ENCODE data around the gene STN1. TPM values are rescaled to one million over a fixed set of nuclear protein-coding genes. Genes with fewer than 3 reads are reported as not detected.

The STN1 gene
- polyA plus RNA-seq, 1 donor = 13.4 TPM

GRCh38 chr10:103854686-103855391 is 63.1 kb downstream of the STN1 start:
- H3K27ac ChIP-seq (ENCODE audit: low read length) = peak overlapping the region; percentile 59
- peak in 1 of 2 donors; percentile 55 for DNase-seq
- H3K27me3 ChIP-seq (ENCODE audit: control insufficient read depth, insufficient read depth, low read length) = no peaks in the 10 kb centered on the region
- H3K4me1 ChIP-seq (ENCODE audit: control insufficient read depth, insufficient read depth, low read length) = peaks cover 38% of the 10 kb centered on the region
- no peaks in the 10 kb centered on the region for H3K36me3 ChIP-seq (ENCODE audit: control insufficient read depth, insufficient read depth, low read length)
- no CpG with 5 or more reads among the region's 53 CpGs for WGBS (ENCODE audit: insufficient coverage, low lambda C conversion rate)
- H3K9me3 ChIP-seq (ENCODE audit: control insufficient read depth, low read depth, low read length) = no peaks in the 10 kb centered on the region
- H3K4me3 ChIP-seq (ENCODE audit: low read length) = peak overlapping the region; percentile 89

GRCh38 chr10:103854265-103854685 is 63.7 kb downstream of the STN1 start:
- peak in 1 of 2 donors; percentile 73 for DNase-seq
- peak overlapping the region; percentile 89 for H3K4me3 ChIP-seq (ENCODE audit: low read length)
- no peaks in the 10 kb centered on the region for H3K27me3 ChIP-seq (ENCODE audit: control insufficient read depth, insufficient read depth, low read length)
- peak overlapping the region; percentile 59 for H3K27ac ChIP-seq (ENCODE audit: low read length)
- 10% methylated on average over 2 of the region's 13 CpGs for WGBS (ENCODE audit: insufficient coverage, low lambda C conversion rate)
- no peaks in the 10 kb centered on the region for H3K9me3 ChIP-seq (ENCODE audit: control insufficient read depth, low read depth, low read length)
- H3K4me1 ChIP-seq (ENCODE audit: control insufficient read depth, insufficient read depth, low read length) = peaks cover 38% of the 10 kb centered on the region
- H3K36me3 ChIP-seq (ENCODE audit: control insufficient read depth, insufficient read depth, low read length) = no peaks in the 10 kb centered on the region

DNA sequence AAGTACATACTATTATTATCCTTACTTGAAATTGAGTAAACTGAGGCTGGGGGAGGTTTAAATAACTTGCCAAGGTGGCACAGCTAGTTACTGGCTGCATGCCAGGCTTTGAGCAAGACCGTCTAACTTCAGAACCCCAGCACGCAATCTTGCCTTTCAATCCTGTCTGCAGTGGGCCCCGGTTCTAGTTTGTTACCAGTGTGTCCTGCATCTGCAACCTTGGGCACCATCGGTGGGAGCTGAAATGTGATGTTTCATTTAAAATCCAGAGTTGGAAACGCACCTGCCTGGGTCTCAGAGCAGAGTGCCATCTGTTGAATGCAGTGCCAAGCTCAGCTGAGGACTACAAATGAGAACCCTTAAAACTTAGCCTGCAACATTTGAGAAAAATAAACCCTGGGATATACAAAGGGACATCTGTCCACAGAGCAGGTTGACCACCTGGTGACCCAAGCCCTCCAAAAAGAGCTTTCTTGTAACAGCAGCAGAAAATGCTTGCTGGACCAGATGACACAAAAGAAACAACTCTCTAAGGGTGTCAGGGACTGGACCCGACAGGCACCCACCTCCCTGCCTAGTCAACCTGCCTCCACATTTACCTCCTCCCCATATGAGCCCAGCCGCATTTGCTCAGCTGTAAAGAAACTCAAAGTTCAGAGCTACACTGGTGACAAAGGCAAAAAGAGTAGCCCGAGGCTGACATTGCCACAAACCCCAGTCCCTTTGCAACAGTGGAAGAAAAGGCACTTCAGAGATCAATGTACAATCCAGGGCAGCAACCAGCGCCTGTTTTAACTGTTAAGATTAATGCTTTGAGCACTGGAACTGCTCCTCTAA is 64.3 kb downstream of the STN1 start:
- WGBS (ENCODE audit: insufficient coverage, low lambda C conversion rate) = no CpG with 5 or more reads among the region's 9 CpGs
- DNase-seq = peak in 1 of 2 donors; percentile 82
- no peaks in the 10 kb centered on the region for H3K36me3 ChIP-seq (ENCODE audit: control insufficient read depth, insufficient read depth, low read length)
- H3K27ac ChIP-seq (ENCODE audit: low read length) = peak overlapping the region; percentile 59
- no peaks in the 10 kb centered on the region for H3K9me3 ChIP-seq (ENCODE audit: control insufficient read depth, low read depth, low read length)
- H3K4me3 ChIP-seq (ENCODE audit: low read length) = peak overlapping the region; percentile 89
- no peaks in the 10 kb centered on the region for H3K27me3 ChIP-seq (ENCODE audit: control insufficient read depth, insufficient read depth, low read length)
- peaks cover 34% of the 10 kb centered on the region for H3K4me1 ChIP-seq (ENCODE audit: control insufficient read depth, insufficient read depth, low read length)

GRCh38 chr10:103852856-103853255 is 65.1 kb downstream of the STN1 start:
- H3K4me1 ChIP-seq (ENCODE audit: control insufficient read depth, insufficient read depth, low read length) = peaks cover 34% of the 10 kb centered on the region
- no peak overlapping the region for H3K27ac ChIP-seq (ENCODE audit: low read length)
- H3K27me3 ChIP-seq (ENCODE audit: control insufficient read depth, insufficient read depth, low read length) = no peaks in the 10 kb centered on the region
- no peak overlapping the region for H3K4me3 ChIP-seq (ENCODE audit: low read length)
- H3K9me3 ChIP-seq (ENCODE audit: control insufficient read depth, low read depth, low read length) = no peaks in the 10 kb centered on the region
- 100% methylated on average over 1 of the region's 7 CpGs for WGBS (ENCODE audit: insufficient coverage, low lambda C conversion rate)
- H3K36me3 ChIP-seq (ENCODE audit: control insufficient read depth, insufficient read depth, low read length) = no peaks in the 10 kb centered on the region
- no peak for DNase-seq

DNA sequence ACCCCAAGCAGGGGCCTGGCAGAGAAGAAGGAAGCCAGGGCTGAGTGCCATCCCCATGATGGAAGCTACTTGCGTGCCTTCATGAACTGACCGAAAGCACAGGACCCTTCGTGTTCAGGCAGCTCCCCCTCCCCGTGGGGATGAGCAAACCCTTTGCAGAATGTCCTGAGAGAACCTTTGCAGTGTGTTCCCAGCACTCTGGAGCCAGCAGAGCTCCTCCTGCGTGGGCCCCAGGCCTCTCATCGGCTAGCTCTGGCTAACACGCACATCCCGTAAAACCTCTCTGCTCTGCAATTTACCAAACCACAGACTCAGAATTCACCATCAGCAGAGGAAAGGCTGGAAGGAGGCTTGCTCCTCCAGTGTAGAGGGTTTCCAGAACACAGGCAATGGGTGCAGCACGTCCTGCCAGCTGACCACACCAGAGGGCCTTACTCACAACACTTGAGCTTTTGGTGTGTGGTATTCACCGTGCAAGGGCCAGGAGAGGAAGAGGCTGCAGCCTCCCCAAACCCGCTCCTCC is 65.7 kb downstream of the STN1 start:
- H3K4me1 ChIP-seq (ENCODE audit: control insufficient read depth, insufficient read depth, low read length) = peaks cover 34% of the 10 kb centered on the region
- H3K9me3 ChIP-seq (ENCODE audit: control insufficient read depth, low read depth, low read length) = no peaks in the 10 kb centered on the region
- H3K27me3 ChIP-seq (ENCODE audit: control insufficient read depth, insufficient read depth, low read length) = no peaks in the 10 kb centered on the region
- WGBS (ENCODE audit: insufficient coverage, low lambda C conversion rate) = no CpG with 5 or more reads among the region's 11 CpGs
- H3K4me3 ChIP-seq (ENCODE audit: low read length) = no peak overlapping the region
- H3K27ac ChIP-seq (ENCODE audit: low read length) = no peak overlapping the region
- no peaks in the 10 kb centered on the region for H3K36me3 ChIP-seq (ENCODE audit: control insufficient read depth, insufficient read depth, low read length)
- DNase-seq = no peak

GRCh38 chr10:103851261-103851660 is 66.7 kb downstream of the STN1 start:
- H3K4me1 ChIP-seq (ENCODE audit: control insufficient read depth, insufficient read depth, low read length) = peaks cover 43% of the 10 kb centered on the region
- no peak overlapping the region for H3K27ac ChIP-seq (ENCODE audit: low read length)
- WGBS (ENCODE audit: insufficient coverage, low lambda C conversion rate) = no CpG with 5 or more reads among the region's 4 CpGs
- DNase-seq = no peak
- no peaks in the 10 kb centered on the region for H3K36me3 ChIP-seq (ENCODE audit: control insufficient read depth, insufficient read depth, low read length)
- no peaks in the 10 kb centered on the region for H3K9me3 ChIP-seq (ENCODE audit: control insufficient read depth, low read depth, low read length)
- H3K4me3 ChIP-seq (ENCODE audit: low read length) = no peak overlapping the region
- no peaks in the 10 kb centered on the region for H3K27me3 ChIP-seq (ENCODE audit: control insufficient read depth, insufficient read depth, low read length)

DNA sequence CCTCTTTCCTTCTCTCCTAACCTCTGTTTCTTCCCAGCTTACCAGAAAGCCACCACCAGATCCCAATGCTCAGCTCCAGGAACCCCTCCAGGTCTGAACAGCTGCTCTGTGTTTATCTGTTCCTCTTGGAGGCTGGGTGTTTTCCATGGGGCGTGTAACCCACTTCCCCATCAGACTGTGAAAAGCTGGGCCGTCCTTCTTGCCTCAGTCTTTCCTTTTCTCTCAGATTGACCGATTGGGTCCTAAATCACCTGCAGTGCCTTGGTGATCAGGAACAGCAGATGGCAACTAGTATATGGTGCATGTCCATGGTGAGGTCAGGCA is 67.5 kb downstream of the STN1 start:
- WGBS (ENCODE audit: insufficient coverage, low lambda C conversion rate) = no CpG with 5 or more reads among the region's 3 CpGs
- no peaks in the 10 kb centered on the region for H3K36me3 ChIP-seq (ENCODE audit: control insufficient read depth, insufficient read depth, low read length)
- H3K27ac ChIP-seq (ENCODE audit: low read length) = no peak overlapping the region
- H3K9me3 ChIP-seq (ENCODE audit: control insufficient read depth, low read depth, low read length) = no peaks in the 10 kb centered on the region
- peaks cover 50% of the 10 kb centered on the region for H3K4me1 ChIP-seq (ENCODE audit: control insufficient read depth, insufficient read depth, low read length)
- no peaks in the 10 kb centered on the region for H3K27me3 ChIP-seq (ENCODE audit: control insufficient read depth, insufficient read depth, low read length)
- no peak overlapping the region for H3K4me3 ChIP-seq (ENCODE audit: low read length)
- DNase-seq = no peak

DNA sequence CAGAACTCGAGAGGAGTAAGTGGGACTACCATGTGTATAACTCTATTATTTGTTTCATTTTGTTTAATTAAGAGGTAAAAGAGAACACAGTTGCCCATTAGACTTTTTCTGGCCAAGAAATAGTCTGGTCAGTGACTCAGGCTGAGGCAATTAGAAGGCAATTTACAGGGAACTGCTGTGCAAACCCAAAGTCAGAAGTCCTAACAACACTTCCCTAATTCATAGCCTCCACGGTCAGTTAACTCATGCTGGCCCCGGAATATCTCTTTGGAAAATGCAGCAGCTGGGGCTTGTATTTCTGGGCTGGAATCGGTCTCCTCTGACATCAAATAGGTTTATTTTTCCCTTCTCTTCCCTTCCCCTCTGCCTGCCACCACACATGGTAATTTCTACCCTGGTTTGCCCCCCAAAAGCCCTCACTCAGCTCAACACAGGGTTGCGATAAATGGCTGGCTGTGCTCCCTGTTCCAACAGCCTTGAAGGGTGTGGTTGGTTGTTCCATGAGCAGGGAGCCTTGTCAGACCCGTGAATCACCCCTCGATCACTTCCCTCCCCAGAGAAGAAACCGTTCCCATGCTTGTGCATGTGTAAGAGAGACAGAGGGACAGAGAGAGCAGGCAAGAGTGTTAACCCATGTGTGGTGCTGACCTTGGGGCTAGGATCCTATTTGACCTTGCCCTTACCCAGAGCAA is 68.0 kb downstream of the STN1 start:
- H3K9me3 ChIP-seq (ENCODE audit: control insufficient read depth, low read depth, low read length) = no peaks in the 10 kb centered on the region
- no peaks in the 10 kb centered on the region for H3K27me3 ChIP-seq (ENCODE audit: control insufficient read depth, insufficient read depth, low read length)
- no CpG with 5 or more reads among the region's 8 CpGs for WGBS (ENCODE audit: insufficient coverage, low lambda C conversion rate)
- H3K36me3 ChIP-seq (ENCODE audit: control insufficient read depth, insufficient read depth, low read length) = no peaks in the 10 kb centered on the region
- no peak overlapping the region for H3K4me3 ChIP-seq (ENCODE audit: low read length)
- no peak overlapping the region for H3K27ac ChIP-seq (ENCODE audit: low read length)
- H3K4me1 ChIP-seq (ENCODE audit: control insufficient read depth, insufficient read depth, low read length) = peaks cover 53% of the 10 kb centered on the region
- no peak for DNase-seq

- Histone ChIP-seq H3K27me3 (ENCODE audit: control insufficient read depth, insufficient read depth, low read length) (no peaks in the 10 kb centered on the region), H3K9me3 (ENCODE audit: control insufficient read depth, low read depth, low read length) (no peaks in the 10 kb centered on the region), H3K4me3 (ENCODE audit: low read length) (no peak overlapping the region), H3K36me3 (ENCODE audit: control insufficient read depth, insufficient read depth, low read length) (no peaks in the 10 kb centered on the region), H3K4me1 (ENCODE audit: control insufficient read depth, insufficient read depth, low read length) (peaks cover 58% of the 10 kb centered on the region), H3K27ac (ENCODE audit: low read length) (no peak overlapping the region)
- WGBS (ENCODE audit: insufficient coverage, low lambda C conversion rate) = no CpG with 5 or more reads among the region's 10 CpGs
- DNase-seq = no peak
These were observed 68.6 kb downstream of the STN1 start for GRCh38 chr10:103849212-103849877.
